ENCODE measurements around the gene PCDHGA8.

The PCDHGA8 gene

GRCh38 chr5:141441571-141442170 is 49.2 kb downstream of the PCDHGA8 start:
- Histone ChIP-seq H3K4me3 (ENCODE audit: low read depth, low read length) (no peak overlapping the region), H3K27ac (ENCODE audit: low read depth, low read length) (no peak overlapping the region), H3K9me3 (ENCODE audit: control insufficient read depth, insufficient read depth, low read length) (no peaks in the 10 kb centered on the region), H3K36me3 (ENCODE audit: control insufficient read depth, insufficient read depth, low read length) (no peaks in the 10 kb centered on the region), H3K9ac (ENCODE audit: low read depth, low read length) (no peak overlapping the region), H3K27me3 (ENCODE audit: control insufficient read depth, insufficient read depth, low read length) (no peaks in the 10 kb centered on the region), H3K4me1 (ENCODE audit: control insufficient read depth, insufficient read depth, low read length) (peaks cover 4% of the 10 kb centered on the region; the same call in 1 of the 2 replicates)

Measured in HUES48 (cell line).